ENCODE data around the gene AGAP3.

The AGAP3 gene

DNA sequence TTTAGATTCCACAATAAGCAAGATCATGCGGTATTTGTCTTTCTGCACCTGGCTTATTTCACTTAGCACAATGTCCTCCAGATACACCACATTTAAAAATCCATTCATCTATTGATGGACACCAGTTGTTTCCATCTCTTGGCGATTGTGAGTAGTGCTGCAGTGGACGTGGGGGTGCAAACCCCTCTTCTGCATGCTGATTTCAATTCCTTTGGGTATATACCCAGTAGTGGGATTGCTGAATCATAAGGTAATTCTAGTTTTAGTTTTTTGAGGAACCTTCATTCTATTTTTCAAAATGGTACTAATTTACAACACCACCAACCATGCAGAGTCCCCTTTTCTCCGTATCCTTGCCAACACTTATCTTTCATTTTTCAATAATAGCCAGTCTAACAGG, 102.8 kb downstream of the AGAP3 start:
- no peak for DNase-seq

DNA sequence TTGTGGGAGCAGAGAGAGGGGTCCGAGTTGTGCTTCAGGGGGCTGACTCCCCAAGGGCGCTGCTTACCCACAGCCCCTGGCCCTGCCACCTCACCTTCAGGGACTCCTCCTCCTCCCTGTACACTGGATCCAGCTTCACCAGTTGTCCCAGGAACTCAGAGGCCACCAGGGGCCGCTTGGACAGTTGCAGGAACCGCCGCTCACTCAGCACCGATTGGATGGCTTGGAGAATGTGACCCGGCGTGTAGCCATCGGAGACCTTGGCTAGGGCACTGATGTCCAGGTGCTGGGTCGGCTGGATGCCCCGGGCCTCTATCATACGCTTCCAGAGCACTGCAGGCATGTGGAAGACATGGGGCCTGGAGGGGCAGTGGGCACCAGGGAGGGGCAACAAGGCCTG, 105.3 kb downstream of the AGAP3 start:
- no peak for DNase-seq

DNA sequence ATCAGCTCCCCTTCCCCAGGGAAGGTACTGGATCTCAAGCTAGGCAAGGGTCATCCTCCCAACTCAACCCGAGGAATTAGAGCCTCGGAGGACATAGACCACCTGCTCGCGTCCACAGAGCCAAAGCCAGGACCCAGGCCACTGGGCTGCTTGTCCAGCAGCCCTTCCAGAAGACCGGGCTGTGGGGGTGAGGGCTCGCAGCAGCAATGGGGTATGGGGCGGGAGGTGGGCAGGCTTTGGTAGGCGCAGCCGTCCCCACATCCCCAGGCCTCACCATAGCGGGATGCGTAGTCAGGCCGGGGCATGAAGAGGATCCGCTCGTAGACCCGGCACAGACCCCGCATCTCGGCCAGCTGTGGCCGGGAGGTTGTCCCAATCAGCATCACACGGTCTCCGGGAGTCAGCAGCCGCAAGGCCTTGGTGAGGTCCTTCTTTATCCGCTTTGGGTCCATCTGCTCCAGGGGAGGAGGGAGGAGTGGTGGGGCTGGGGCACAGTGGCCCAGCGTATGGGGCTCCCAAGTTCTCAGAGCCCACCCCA, 105.8 kb downstream of the AGAP3 start:
- no peak for DNase-seq

DNA sequence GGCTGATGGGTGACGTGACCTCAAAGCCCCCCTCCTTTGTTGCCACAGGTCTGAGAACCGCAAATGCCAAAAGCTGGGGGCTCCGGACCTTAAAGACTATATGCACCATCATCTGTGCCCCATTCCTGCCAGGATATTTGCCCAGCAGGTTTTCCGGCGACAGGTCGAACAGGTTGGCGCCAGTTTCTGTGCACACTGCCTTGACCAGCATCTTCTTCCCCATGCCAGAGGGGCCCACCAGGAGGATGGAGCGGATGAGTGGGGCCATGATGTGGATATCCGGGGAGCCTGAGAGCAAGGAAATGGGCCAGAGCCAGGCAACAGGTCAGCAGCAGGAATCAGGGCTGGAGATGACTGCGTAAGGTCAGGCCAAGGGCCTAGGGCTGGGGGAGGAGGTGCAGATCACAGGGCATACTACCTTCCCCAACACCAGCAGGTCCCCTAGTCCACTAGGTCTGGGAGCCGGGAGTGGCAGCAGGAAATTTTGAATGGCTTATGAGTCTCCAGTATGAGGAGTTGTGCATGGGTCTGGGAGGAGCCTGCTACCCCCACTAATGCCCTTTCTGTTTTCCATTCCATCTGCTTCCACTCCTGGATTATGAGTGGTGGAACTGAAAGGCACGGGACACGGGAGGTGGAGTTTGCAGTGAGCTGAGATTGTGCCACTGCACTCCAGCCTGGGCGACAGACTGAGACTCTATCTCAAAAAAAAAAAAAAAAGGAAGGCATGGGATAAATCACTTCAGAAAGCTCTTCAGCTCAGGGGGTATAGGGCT, 107.1 kb downstream of the AGAP3 start:
- DNase-seq = no peak

Measured in MV-4-11 (cell line).